SK-N-SH treated with all-trans-retinoic acid at 6 μM for 48 hours (cell line): ENCODE results near the gene MTPN.

Experiments
- BACH2 ChIP-seq: fragments of 250-450 bp; sonication (Bioruptor Pico); IDR thresholded peaks from 2 replicates; pipeline ENCODE4 v1.9.0; 2021; ENCODE audit warnings: mild to moderate bottlenecking, borderline replicate concordance
- CSDC2 ChIP-seq: fragments of 250-450 bp; sonication (Bioruptor Pico); IDR thresholded peaks from 2 replicates; pipeline ENCODE4 v1.5.0; 2020; ENCODE audit warnings: mild to moderate bottlenecking, moderate library complexity
- CSRNP3 ChIP-seq: fragments of 250-450 bp; sonication (Bioruptor Pico); IDR thresholded peaks from 2 replicates; pipeline ENCODE4 v1.5.1; 2021; ENCODE audit warnings: mild to moderate bottlenecking, moderate library complexity
- ESRRG ChIP-seq: fragments of 250-450 bp; sonication (Bioruptor Pico); IDR thresholded peaks from 2 replicates; pipeline ENCODE4 v1.6.1; 2021; ENCODE audit warnings: mild to moderate bottlenecking
- GLIS3 ChIP-seq: fragments of 250-450 bp; sonication (Bioruptor Pico); IDR thresholded peaks from 2 replicates; pipeline ENCODE4 v1.5.0; 2020; ENCODE audit warnings: mild to moderate bottlenecking, moderate library complexity
- OSR1 ChIP-seq: fragments of 250-450 bp; sonication (Bioruptor Pico); IDR thresholded peaks from 2 replicates; pipeline ENCODE4 v1.8.0; 2022; ENCODE audit warnings: moderate library complexity, mild to moderate bottlenecking, inconsistent platforms
- PATZ1 ChIP-seq: fragments of 250-450 bp; sonication (Bioruptor Pico); IDR thresholded peaks from 2 replicates; pipeline ENCODE4 v1.8.0; 2020; ENCODE audit warnings: mild to moderate bottlenecking, moderate library complexity, borderline replicate concordance
- POU6F1 ChIP-seq: fragments of 250-450 bp; sonication (Bioruptor Pico); IDR thresholded peaks from 2 replicates; pipeline ENCODE4 v1.8.0; 2021; ENCODE audit warnings: low read depth, mild to moderate bottlenecking, moderate library complexity, borderline replicate concordance
- PPARA ChIP-seq: fragments of 250-450 bp; sonication (Bioruptor Pico); IDR thresholded peaks from 2 replicates; pipeline ENCODE4 v1.5.0; 2020; ENCODE audit warnings: mild to moderate bottlenecking, borderline replicate concordance
- RARB ChIP-seq: fragments of 250-450 bp; sonication (Bioruptor Pico); IDR thresholded peaks from 2 replicates; pipeline ENCODE4 v1.8.0; 2021; ENCODE audit warnings: mild to moderate bottlenecking, moderate library complexity
- ZFP30 ChIP-seq: fragments of 450-650 bp; formaldehyde crosslinking; IDR thresholded peaks from 2 replicates; pipeline ENCODE4 v1.5.0; 2022; ENCODE audit warnings: mild to moderate bottlenecking, moderate library complexity
- ZNF70 ChIP-seq: fragments of 450-650 bp; formaldehyde crosslinking; IDR thresholded peaks from 2 replicates; pipeline ENCODE4 v1.5.0; 2020; ENCODE audit warnings: mild to moderate bottlenecking, moderate library complexity

- no peak for TF ChIP-seq PATZ1 (CRISPR knock-in tag)
- no peak for TF ChIP-seq CSDC2 (CRISPR knock-in tag)
- no peak for TF ChIP-seq GLIS3 (CRISPR knock-in tag)
- no peak for TF ChIP-seq ZFP30 (CRISPR knock-in tag)
- no peak for TF ChIP-seq RARB
- no peak for TF ChIP-seq ZNF70
- no peak for TF ChIP-seq PPARA
- no peak for TF ChIP-seq OSR1 (CRISPR knock-in tag)
- TF ChIP-seq ESRRG (CRISPR knock-in tag) = no peak
- TF ChIP-seq CSRNP3 (CRISPR knock-in tag) = no peak
- TF ChIP-seq BACH2 (CRISPR knock-in tag) = no peak
- TF ChIP-seq POU6F1 (CRISPR knock-in tag) = no peak
These were observed 56.7 kb downstream of the MTPN start for GRCh38 chr7:135920478-135920877.
